Hematopoietic multipotent progenitor cell treated with erythropoietin and hydrocortisone succinate and interleukin-3 and kit ligand, for 17 days (in vitro differentiated cells): ENCODE results near the gene PRKD2.
A peak's percentile ranks its signal among the peaks of the same experiment; 100 is the strongest.
"Not testable (repeated sequence)": the region's sequence is repeated elsewhere in the genome, so short reads cannot be mapped to it uniquely, and the experiment has no call there.

Experiments
- DNase-seq: peaks from one replicate; pipeline ENCODE4 v3.0.0-alpha.2; 2015; ENCODE audit warnings: low spot score

The PRKD2 gene

DNA sequence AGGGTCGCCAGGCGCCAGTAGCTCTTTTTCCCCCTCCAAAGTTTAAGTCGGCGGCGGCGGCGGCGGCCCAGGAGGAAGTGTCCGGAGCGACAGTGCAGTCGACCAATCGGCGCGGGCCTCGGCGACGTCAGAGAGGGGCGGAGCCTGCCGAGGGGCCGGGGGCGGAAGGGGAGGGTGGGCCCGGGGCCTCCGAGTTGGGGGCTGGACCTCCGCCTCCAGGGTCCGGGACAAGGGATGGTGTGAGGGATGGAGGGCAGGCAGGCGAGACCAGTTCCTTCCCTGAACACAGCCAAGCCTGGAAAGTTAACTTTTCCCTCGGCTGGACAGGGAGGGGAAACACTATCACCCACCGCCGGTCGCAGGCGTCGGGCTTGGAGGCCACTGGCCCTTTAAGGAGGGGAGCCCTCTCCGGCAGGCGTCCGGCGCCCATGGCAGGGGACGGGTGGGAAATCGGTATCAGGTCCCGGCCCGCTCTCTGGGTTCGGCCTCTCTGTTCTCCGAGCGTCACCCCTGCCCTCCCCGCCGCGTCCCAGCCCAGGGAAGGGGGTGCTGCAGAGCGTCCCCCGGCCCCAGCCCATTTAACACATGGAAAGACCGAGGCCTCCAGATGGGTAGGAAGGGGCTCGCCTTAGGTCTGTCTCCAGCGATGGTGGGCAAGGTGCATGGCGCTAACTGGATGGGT lies at the start of gene PRKD2:
TSS of gene PRKD2 (minus strand) at position 81 of the 682 bp plus-strand sequence. CDS start 744 bp downstream, outside the sequence.
- peak; percentile 79 for DNase-seq

DNA sequence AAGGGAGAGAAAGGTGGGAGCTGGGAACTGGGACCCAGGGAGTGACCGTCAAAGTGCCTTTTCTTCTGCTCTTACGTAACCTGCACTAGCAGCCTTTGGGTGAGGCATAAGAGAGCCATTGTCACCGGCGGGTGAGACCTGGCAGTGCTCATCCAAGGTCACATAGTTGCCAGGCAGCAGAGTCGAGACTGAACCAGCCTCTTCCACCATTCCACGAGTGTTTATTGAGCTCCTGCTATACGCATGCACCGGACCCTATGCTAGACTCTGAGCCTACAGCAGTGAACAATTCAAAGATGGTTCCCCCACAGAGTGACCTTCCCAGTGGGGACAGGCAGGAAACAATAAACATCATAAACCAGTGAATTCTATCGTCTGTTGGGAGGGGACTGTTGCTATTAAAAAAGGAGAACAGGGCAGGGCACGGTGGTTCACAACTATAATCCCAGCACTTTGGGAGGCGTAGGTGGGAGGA lies 47.9 kb upstream of the PRKD2 start:
- DNase-seq, result no peak

DNA sequence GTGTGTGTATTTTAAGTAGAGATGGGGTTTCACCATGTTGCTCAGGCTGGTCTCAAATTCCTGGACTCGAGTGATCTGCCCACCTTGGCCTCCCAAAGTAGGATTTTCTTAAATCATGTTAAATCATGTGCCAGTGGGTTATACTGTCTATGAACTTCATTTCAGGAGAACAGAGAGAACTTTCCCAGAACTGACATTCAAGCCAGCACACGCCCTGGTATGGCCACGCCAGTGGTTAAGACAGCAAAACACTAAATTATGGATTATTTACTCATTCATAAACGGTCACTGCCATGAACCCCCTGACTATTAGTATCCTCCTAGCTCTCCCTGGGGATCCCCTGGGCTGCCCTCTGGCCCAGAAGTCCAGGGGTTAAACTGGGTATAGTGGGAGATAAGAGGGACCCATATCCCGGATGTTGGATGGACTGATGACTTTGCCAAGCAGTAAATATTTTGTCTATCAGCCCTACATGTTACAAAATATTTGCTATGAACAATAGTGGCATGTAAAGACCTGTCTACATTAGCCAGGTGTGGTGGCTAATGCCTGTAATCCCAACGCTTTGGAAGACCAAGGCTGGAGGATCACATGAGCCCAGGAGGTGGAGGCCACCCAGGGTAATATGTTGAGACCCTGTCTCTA lies 45.5 kb upstream of the PRKD2 start:
- DNase-seq, result no peak

DNA sequence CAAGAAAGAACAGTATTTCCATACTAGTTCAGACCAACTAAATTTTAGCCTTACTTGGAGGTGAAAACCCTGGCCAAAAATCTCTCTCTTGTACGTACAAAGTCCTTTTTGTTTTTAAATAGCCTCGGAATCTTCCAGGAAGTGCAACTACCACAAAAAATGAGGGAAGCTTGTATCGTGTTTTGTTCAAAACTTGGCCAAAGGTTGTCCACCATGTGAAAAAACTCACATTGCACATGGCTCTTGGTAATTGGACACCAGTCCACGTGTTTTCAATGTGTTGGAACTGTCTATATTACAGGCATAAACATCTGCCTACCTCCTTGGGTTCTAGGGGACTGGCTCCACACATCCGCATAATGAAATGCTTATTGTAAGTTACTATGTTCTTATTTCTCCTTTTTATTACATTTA lies 44.5 kb upstream of the PRKD2 start:
- DNase-seq, result no peak

DNA sequence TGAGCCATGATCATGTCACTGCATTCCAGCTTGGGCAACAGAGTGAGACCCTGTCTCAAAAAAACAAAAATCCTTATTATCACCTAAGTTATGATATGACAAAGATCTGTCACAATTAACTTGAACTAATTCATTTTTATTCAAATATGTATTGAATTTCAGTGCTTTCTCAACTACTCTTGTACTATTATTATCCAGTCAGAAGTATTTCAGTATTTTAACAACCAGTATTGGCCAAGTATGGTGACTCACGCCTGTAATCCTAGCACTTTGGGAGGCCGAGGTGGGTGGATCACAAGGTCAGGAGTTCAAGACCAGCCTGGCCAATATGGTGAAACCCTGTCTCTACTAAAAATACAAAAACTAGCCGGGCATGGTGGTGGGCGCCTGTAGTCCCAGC lies 44.0 kb upstream of the PRKD2 start:
- DNase-seq, result not testable (repeated sequence)

DNA sequence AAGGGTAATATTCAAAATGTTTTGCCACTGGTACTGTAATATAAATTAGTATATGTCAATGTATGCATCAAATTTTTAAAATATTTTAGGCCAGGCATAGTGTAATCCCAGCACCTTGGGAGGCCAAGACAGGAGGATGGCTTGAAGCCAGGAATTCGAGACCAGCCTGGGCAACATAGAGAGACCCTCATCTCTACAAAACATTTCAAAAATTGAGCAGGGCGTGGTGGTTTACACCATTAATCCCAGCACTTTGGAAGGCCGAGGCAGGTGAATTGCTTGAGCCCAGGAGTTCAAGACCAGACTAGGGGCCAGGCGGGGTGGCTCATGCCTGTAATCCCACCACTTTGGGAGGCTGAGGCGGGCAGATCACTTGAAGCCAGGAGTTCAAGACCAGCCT lies 43.4 kb upstream of the PRKD2 start:
- no peak for DNase-seq

DNA sequence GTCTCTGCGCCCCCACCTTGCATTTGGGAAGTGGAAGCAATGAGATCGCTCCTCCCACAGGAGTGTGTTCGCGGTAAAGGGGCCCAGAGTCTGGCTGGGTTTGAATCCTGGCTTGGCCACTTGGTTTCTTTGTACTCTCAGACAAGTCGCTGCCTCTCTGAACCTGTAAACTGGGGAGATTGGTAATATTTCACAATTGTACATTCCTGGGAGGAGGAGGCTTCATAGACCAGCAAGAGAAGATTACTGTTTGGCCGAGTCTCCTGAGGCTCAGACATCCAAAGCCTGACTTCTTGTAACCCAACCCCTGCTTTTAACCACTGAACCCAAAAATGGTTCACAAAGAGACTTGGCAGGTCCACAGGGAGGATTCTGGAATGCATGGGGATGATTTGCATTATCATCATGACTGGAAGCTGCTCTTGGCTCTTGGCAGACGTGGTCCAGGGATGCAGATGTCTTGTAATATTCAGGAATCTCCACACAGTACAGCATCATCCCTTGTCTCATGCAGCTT lies 43.0 kb upstream of the PRKD2 start:
- DNase-seq, result no peak

DNA sequence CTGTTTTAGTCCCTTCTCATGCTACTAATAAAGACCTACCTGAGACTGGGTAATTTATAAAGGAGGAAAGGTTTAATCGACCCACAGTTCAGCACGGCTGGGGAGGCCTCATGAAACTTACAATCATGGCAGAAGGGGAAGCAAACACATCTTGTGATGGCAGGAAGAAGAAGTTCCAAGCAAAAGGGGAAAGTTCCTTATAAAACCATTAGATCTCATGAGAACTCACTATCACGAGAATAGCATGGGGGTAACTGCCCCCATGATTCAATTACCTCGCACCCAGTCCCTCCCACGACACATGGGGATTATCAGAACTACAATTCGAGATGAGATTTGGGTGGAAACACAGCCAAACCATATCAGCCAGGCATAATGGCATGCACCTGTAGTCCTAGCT lies 42.3 kb upstream of the PRKD2 start:
- no peak for DNase-seq

DNA sequence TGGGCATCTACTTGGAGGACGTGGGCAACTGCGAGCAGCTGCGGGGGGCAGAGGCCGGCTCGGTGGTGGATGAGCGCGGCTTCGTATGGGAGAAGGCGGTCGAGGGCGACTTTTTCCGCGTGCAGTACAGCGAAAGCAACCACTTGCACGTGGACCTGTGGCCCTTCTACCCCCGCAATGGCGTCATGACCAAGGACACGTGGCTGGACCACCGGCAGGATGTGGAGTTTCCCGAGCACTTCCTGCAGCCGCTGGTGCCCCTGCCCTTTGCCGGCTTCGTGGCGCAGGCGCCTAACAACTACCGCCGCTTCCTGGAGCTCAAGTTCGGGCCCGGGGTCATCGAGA lies 39.6 kb upstream of the PRKD2 start:
- no peak for DNase-seq

DNA sequence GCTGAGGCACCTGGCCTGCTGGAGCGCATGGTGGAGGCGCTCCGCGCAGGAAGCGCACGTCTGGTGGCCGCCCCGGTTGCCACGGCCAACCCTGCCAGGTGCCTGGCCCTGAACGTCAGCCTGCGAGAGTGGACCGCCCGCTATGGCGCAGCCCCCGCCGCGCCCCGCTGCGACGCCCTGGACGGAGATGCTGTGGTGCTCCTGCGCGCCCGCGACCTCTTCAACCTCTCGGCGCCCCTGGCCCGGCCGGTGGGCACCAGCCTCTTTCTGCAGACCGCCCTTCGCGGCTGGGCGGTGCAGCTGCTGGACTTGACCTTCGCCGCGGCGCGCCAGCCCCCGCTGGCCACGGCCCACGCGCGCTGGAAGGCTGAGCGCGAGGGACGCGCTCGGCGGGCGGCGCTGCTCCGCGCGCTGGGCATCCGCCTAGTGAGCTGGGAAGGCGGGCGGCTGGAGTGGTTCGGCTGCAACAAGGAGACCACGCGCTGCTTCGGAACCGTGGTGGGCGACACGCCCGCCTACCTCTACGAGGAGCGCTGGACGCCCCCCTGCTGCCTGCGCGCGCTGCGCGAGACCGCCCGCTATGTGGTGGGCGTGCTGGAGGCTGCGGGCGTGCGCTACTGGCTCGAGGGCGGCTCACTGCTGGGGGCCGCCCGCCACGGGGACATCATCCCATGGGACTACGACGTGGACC lies 39.1 kb upstream of the PRKD2 start:
- DNase-seq, result no peak

DNA sequence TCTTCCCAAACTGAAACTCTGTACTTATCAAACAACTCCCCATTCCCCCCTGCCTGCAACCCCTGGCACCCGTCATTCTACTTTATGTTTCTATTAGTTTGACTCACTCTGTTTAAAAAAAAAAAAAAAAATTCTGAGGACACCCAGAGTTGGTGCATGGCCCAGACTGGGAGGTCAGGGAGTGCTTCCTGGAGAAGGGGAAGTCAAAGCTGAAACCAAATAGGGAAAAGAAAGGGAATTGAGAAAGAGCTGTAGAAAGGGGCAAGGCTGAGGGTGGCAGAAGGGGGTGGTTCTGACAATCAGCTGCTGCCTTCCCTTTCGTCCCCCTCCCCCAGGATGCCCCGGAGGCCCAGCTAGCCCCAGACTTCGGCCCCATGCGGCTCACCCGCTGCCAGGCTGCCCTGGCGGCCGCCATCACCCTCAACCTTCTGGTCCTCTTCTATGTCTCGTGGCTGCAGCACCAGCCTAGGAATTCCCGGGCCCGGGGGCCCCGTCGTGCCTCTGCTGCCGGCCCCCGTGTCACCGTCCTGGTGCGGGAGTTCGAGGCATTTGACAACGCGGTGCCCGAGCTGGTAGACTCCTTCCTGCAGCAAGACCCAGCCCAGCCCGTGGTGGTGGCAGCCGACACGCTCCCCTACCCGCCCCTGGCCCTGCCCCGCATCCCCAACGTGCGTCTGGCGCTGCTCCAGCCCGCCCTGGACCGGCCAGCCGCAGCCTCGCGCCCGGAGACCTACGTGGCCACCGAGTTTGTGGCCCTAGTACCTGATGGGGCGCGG lies 38.4 kb upstream of the PRKD2 start:
- DNase-seq, result no peak

DNA sequence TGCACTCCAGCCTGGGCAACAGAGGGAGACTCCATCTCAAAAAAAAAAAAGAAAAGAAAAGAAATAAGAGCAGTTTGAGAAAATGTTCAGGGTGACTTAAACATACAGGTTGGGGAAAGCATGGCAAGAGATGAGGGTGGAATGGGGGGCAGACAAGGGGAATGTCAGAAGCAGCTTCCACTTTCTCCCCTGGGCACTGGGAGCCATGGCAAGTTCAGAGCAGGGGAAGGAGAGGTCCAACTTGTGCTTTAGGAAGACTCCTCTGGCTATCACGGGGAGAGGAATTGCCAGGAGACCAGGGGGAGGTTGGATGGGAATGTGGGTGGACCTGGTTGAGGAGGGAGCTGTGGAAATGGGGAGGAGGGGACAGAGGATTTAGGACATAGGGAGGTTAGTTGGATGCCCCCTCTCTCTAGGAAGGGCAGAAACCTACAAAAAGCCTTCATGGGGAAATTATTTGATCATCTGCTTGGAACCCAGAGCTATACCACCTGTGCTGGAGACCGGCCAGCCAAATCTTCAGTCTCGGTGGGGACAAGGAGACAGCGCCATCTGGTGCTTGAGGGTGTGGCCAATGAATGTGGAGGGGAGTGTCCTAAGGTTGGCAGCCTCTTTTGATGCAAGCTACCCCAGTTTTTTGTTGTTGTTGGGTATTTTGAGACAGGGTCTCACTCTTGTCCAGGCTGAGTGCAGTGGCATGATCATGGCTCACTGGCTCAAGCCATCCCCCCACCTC lies 36.7 kb upstream of the PRKD2 start:
- peak; percentile 80 for DNase-seq

DNA sequence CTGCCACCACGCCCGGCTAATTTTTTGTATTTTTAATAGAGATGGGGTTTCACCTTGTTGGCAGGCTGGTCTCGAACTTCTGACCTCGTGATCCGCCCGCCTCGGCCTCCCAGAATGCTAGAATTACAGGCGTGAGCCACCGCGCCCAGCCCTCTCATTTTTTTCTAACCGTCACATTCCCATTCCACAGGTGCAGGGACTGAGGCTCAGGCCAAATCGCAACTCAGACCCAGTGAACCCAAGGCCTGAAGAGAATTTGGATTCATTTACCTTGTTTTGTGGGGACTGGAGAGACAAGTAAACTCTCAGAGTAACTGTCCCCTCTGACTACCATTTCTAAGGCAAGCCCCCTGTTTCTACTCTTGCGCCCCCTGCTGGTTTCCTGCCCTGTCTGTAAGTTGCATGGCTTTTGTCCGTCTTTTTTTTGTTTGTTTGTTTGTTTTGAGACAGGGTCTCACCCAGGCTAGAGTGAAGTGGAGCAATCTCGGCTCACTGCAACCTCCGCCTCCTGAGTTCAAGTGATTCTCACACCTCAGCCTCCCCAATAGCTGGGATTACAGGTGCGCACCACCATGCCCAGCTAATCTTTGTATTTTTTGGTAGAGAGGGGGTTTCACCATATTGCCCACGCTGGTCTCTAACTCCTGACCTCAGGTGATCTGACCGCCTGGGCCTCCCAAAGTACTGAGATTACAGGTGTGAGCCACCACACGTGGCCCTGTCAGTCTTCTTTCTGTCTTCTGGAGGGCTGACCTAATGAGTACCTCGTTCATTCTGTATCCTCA lies 31.6 kb upstream of the PRKD2 start:
- peak; percentile 77 for DNase-seq

DNA sequence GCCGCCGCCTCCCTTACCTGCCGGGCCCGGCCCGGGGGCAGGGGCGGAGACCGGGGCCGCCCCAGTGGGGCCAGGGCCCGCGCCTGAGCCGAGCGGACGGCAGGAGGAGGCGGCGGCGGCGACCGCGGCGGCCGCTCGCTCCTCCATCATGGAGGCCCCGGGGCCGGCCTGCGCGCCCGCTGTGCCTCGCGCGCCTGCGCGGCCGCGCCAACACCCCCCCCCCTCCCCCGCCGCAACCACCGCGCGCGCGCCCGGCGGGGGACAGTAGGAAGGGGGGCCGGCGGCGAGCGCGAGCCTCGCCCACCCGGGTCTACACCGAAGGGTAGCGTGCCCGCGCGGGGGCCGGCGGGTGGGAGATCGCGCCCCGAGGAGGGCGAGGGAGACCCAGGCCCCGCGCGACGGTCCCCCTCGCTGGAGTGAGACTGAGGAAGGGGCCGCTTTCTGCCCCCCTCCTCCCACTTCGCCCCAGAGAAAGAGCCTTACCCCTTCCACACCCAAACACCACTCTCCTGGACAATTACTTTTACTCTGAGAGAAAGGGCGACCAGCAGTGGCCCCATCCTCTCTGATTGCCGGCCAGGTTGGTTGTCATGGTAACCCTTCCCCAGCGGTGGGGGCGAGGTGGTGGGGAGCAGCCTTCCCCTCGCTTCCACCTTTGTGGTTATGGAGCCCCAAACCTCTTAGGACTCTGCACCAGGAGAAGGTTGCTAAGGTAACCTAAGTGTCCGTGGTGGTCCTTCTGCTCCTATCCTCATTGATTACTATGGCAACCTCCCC lies 29.6 kb upstream of the PRKD2 start, which contains the start of gene STRN4:
TSS of gene STRN4 (minus strand) at position 170 of the 777 bp plus-strand sequence. CDS start at position 150, 20 bp downstream.
- peak; percentile 73 for DNase-seq

DNA sequence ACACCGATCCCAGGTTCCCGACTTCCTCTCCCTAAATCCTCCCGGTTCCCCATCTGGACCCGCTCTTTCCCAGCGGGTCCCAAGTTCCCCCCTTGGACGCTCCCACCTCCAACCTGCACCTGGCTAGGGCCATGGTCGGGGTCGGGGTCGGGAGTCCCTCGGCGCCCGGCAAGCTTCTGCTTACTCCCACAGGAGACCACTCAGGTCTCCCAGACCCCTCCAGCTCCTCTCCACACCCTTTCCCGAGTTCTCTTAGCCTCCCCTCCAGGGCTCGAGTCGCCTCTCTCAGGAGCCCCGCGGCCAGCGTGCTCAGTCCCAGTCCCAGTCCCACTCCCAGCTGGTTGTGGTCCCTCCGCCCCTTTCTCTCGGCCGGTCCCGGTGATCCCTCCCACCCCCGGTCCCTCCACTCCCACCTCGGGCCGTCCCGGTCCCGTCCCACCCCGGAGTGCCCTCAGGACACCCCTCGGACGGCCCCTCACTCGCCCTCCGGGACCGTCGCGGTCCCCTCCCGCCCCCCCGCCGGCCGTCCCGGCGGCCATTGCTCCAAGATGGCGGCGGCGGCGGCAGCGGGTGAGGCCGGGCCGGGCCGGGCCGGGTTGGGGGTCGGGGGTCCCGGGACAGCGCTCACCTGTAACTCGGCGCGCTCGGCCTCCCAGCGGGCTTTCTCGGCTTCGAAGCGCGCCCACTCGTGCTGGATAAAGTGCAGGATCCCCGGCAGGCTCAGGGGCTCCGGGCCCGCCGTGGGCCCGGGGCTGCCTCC lies 28.8 kb upstream of the PRKD2 start, which contains the start of gene FKRP:
TSS of gene FKRP (plus strand) at position 537 of the 760 bp plus-strand sequence. CDS start 9,394 bp downstream, outside the sequence.
- DNase-seq, result peak; percentile 58

DNA sequence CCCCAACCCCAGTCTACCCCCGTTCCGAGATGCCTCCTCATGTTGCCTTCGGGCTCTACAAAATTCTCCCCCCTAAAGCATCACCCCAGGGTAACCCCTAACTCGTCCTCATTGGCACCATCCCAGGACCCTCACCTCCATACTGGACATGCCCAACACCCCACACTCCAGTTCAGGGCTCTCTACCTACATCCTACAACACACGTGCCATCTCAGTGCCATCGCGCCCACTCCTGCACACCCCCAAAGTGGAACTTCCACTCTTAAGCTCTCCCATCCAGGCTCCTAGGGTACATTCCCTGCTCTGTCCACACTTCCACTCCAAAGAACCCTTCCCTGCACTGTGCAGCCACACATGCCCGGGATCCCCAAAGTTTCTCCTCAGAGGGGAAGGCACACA lies 28.1 kb upstream of the PRKD2 start:
- no peak for DNase-seq

DNA sequence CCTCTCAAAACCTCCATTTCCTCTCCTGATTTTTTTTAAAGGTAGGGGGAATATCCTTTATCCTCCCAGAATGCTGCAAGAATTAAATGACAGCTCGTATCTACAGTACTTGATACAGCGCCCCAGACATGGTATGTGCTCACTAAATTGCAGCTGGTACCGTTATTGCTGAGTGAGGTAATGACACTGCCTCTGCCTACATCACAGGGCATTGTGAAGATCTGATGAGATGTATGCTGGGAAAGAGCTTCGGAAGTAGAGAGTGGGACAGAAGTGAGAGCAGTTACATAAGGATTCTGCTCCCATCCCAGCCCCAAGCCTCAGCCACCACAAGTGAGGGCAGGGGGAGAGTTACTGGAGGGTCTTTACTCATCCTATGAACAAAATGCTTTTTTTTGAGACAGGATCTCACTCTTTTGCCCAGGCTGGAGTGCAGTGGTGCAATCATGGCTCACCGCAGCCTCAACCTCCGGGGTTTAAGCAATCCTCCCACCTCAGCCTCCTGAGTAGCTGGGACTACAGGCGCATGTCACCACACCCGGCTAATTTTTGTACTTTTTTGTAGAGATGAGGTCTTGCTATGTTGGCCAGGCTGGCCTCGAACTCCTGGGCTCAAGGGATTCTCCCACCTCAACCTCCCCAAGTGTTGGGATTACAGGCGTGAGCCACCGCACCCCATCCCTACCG lies 27.2 kb upstream of the PRKD2 start:
- DNase-seq, result no peak

DNA sequence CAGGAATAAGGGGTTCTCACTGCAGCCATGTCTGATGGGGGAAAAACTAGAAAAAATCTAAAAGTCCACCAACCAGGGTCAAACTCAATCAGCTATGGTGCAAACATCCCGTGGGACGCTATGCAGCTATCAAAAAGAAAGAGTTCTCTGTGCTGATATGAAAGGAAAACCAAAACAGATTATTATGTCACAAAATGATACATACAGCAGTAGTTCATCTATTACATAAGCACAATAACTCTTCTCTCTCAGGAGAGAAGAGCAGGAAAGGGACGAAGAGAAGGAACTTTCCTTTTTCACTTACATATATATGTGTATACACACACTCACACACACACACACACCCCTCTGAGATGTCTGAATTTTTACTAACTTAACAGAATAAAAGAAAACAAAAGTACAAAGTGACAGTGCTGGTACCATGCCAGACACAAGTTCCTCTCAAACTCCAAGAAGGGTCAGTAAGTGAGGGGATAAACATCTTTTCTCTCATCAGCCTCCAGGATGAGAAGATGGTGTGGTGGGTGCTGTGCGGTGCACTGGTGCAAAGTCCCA lies 26.1 kb upstream of the PRKD2 start:
- no peak for DNase-seq
